NCI-H2107 treated with DMSO at 0.1 percent for 48 hours (cell line): Measurements from ENCODE around the gene ARHGAP10.

Experiments
- DNase-seq: peaks from one replicate; lab custom pipeline; 2025; ENCODE audit not compliant: unreplicated experiment; lab: John Stamatoyannopoulos, UW

Gene ARHGAP10

DNA sequence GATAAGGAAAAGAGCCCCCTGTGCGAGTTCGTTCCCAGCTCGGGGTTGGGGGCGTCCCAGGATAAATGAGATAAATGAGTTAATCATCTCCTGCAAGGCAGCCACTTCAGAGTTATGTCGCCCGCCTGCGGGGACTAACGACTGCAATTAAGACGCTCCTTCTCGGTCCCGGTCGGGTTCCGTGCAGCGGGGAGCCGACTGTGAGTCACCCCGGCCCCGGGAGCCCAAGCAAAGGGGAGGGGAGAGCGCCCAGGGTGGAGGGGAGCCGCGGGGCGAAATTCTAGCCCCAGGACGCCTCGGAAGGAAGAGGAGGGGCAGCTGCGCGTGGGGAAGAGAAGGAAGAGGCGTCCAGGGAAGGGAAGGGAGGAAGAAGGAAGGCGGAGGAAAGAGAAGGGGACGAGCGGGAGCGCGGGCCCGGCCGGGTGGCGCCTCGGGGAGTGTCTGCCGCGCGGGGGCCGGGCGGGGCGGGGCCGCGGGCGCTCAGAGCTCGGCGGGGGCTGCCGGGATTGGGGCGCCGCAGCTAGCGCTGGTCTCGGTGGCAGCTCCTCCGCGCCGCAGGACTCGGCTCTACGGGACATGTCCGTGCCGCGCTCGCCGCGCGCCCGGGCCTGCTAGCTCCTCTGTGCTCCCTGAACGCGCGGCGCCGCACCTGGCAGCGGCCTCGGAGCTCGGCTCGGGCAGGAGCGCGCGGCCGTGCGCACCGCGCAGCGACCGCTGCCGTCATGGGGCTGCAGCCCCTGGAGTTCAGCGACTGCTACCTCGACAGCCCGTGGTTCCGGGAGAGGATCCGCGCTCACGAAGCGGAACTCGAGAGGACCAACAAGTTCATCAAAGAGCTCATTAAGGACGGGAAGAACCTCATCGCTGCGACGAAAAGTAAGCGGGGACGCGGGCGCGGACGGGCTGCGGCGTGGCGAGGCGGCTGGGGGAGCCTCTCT lies at the start of gene ARHGAP10:
ARHGAP10 (plus strand) TSS at position 509 of the 938 bp plus-strand sequence; CDS start at position 723, 214 bp downstream.
- DNase-seq = no peak

DNA sequence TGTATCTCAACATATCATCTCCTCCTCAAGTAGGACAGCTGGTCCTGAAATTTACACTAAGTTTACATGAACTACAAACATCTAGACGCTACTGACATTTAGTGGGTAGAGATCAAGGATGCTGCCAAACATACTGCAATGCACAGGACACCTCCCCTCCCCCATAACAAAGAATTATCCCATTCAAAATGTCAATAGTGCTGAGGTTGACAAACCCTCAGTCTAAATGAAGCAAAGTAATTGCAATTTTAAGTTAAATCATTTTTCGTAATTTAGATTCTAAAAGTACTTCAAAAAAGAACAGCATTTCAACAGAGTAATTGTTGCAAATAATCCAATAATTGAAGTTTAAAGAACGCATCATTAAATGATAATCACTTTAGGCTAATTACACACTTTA lies 49.1 kb upstream of the ARHGAP10 start:
- DNase-seq = no peak

DNA sequence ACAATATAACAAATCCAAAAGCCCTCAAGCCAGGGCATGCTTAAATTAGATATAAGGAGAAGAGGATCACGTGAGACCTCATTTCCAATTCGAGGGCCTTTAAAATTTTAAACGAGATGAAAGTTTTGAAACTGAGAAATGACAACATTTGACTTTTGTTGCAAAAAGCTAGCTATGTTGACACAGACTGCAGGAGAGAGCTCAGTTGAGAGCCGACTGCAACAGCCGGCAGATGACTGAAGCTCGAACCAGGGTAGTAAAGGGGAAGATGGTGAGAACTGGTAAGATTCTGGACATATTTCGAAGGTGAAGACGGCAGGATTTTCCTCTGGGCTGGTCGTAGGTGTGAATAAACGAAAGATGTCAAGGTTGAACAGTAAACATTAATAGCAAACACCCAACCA lies 48.7 kb upstream of the ARHGAP10 start:
- no peak for DNase-seq

DNA sequence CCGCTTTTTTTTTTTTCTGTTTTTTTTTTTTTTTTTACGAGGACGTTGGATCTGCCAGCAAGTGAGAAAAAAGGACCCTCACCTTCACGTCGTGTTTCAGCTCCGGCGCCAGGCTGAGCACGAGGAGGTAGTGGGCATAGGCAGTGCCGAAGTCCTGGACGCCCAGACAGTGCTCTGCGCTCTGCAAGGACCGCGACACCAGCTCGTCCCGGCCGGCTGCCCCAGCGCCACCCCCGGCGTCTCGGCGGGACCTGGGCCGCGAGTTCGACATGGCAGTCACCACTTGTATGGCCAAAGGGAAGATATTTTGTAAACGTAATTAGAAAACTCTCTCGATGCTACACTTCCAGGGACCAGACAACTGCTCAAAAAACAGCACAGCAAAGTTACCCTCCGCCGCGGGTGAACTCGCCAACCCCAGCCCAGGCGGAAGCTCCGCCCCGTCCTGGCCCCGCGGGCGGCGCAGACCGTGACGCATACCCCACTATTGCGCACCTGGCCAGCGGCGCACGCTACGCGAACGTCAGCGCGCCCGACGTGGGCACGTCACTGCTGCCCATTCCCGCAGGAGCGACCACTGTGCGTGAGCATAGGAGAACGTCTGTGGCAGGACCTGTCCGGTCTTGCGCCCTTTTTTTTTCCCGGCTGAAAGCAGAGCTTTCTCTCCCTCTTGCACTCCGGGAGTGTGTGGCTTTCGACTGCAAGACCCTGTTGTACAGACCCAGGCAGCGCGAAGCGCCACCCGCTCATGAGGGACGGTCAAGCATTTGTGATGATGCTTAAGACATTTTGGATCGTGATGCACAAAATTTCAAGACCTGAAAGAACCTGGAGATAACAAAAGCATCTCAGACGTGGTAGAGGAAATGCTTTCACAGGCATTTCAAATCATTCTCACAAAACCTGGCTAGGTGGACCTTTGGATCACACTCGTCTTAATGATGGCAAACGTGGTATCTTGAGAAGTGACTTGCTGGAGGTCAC lies 47.9 kb upstream of the ARHGAP10 start, which contains the start of gene PRMT9:
PRMT9 (minus strand) TSS at position 447 of the 984 bp plus-strand sequence; CDS start at position 271, 176 bp downstream.
- peak; percentile 48 for DNase-seq

- no peak for DNase-seq
Measured at GRCh38 chr4:147689067-147689466, 42.8 kb upstream of the ARHGAP10 start.

- no peak for DNase-seq
Measured at GRCh38 chr4:147691820-147692219, 40.1 kb upstream of the ARHGAP10 start.

DNA sequence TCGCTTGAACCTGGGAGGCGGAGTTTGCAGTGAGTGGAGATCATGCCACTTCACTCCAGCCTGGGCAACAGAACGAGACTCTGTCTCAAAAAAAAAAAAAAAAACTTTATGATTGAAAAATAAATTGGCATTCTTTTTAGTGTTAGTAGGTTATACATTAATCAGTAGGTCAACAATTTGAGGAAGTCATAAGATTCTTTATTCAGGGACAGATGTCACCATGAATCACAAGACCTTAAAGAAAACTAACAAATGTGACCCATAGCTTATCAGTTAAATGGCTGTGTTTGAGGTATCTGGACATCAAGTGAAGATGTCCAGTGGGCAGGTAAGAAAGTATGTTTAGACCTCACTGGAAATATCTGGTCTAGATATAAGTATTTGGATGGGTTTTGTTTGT lies 38.7 kb upstream of the ARHGAP10 start:
- no peak for DNase-seq

GRCh38 chr4:147696866-147697265 lies 35.0 kb upstream of the ARHGAP10 start:
- DNase-seq = no peak

GRCh38 chr4:147704846-147705245 lies 27.0 kb upstream of the ARHGAP10 start:
- DNase-seq = no peak

- peak; percentile 7 for DNase-seq
Measured at GRCh38 chr4:147707892-147708672, 23.8 kb upstream of the ARHGAP10 start.

DNA sequence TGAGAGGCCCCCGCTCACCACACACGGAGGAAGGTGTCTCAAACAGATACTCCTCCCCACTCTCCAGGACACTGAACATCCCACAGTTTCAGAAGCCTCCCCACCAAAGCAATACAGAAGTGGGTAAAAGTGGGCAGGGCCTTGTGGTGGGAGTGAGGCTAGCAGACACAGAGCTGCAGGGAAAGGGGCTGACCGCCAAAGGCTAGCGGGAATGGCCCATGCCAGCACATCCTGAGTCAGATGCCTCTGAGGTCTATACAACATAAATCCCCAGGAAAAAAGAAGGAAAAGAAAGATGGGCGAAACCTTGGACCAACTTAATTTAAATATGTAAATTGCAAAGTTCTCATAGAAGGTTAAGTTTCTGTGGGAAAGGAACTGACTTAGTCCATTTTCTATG lies 21.9 kb upstream of the ARHGAP10 start:
- DNase-seq = no peak

DNA sequence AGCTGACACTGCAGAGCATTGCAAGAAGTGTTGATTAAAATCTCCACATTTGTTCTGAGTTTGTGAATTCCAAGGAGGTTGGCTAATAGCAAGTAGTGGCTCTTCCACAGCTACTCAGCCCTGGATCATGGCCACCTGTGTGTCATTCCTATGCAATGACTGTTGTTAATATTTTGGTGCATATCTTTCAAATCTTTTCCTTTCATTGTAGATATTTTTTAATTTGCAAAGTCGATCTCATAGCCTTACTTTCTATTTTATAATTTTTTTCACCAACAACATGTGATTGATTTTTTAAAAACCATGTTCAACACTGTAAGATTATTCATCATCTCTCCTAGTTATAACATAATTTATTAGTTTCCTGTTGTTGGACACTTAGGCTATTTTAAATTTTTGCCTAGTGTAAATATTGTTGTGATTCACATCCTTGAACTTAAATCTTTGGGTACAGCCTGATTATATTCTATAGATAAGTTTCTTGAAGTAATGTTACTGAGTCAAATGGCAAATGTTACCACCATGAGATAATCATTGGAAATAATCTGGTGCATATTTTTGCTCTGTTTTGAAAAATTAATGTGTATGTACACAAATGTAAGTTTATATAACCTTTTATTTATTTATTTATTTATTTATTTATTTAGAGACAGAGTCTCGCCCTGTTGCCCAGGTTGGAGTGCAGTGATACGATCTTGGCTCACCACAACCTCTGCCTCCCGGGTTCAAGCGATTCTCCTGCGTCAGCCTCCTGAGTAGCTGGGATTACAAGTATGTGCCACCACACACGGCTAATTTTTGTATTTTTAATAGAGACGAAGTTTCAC lies 17.1 kb upstream of the ARHGAP10 start:
- no peak for DNase-seq

DNA sequence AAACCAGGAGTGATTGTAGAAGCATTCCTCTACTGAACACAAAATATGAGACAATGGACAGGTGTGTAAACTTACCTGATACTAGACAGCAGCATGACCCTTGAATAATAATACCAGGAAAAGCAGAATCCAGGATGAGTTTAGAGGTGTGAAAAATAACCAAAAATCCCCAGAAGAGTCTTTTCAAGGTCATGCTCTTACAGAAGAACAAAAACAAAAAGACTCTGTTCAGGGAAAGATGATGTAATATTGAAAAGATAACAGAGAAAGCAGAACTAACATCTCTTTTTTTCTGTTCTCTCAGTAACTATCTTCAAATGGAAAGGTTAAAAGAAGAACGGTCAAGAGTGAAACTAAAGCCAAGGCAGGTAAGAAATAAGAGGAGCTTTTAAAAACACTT lies 14.0 kb upstream of the ARHGAP10 start:
- no peak for DNase-seq

GRCh38 chr4:147723326-147723725 lies 8.6 kb upstream of the ARHGAP10 start:
- no peak for DNase-seq

DNA sequence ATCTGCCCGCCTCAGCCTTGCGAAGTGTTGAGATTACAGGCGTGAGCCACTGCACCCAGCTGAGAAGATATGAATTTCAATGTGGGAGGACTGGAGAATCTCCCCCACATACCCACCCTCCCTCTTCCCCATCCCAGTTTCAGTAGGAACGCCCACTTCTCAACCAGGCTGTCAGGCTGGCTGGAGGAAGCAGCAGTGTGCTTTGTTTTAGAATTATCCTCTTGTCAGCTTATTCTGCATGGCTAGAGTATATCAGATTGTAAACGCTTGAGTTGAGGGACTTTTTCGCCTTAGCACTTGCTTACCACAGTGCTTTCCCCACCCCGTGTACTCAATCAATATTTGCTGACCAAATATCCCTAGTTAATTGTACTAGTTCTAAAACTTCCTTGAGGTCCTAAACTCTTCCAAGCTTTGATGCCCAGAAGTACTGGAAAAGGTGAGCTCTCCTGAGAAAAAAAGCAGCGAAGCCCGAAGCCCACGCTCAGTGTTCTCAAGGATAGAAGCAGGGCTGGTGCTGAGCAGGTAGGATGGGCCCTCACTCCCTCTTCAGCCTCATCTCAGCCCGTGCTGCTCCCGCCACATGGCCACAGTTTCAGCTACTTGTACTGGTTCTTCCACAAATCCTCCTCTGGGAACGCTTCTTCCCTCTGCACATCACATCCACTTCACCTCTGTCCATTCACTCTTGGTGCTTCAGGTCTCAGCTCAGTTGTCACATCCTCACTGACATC lies 7.3 kb upstream of the ARHGAP10 start:
- DNase-seq = no peak

DNA sequence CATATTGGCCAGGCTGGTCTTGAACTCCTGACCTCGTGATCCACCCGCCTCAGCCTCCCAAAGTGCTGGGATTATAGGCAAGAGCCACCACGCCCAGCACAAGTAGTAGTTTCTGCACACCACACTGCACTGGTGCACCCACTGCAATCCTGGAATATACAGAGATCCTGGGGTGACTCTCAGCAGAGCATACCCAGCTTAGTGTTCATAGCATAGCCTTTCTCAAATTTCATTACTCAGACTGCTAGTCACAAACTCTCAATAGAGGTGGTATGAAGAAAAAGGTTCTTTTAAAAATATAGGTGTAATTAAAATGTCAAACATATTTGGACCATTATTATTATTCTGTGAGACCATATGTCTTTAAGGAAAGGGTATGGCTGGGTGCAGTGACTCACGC lies 6.2 kb upstream of the ARHGAP10 start:
- no peak for DNase-seq

- no peak for DNase-seq
Measured at GRCh38 chr4:147727476-147728028, 4.3 kb upstream of the ARHGAP10 start.

- no peak for DNase-seq
Measured at GRCh38 chr4:147730333-147730732, 1.6 kb upstream of the ARHGAP10 start.
